Left ventricle myocardium inferior (tissue), 1 donor: ENCODE data around the gene C10orf53. TPM values are rescaled to one million over a fixed set of nuclear protein-coding genes. Genes with fewer than 3 reads are reported as not detected.

ENCODE experiments used
- DNase-seq: peaks from one replicate; pipeline ENCODE4 v3.0.0-alpha.2; 2020
- H3K27ac ChIP-seq: fragments of 200-600 bp; replicated peaks from 2 replicates; pipeline ENCODE4 v1.8.0; 2021
- H3K27me3 ChIP-seq: fragments of 200-600 bp; 2 replicates; pipeline ENCODE4 v1.8.0; 2021; ENCODE audit warnings: low read depth
- H3K36me3 ChIP-seq: fragments of 200-600 bp; 2 replicates; pipeline ENCODE4 v1.8.0; 2021
- H3K4me1 ChIP-seq: fragments of 200-600 bp; 2 replicates; pipeline ENCODE4 v1.8.0; 2021
- H3K4me3 ChIP-seq: fragments of 200-600 bp; 2 replicates; pipeline ENCODE4 v1.8.0; 2021; ENCODE audit warnings: mild to moderate bottlenecking, moderate library complexity
- H3K9me3 ChIP-seq: fragments of 200-600 bp; replicated peaks from 2 replicates; pipeline ENCODE4 v1.8.0; 2021
- intact Hi-C: fragments of 100-400 bp; cut with micrococcal nuclease; formaldehyde crosslinking; loops from one replicate; pipeline ENCODE4 v1.11.0; 2022
- total RNA-seq: library from RNA; stranded (reverse); fragmentation: NEBNext Ultra II Directional; extraction: Animal tissue kit (Norgen Biotek cat#: 25700); gene quantifications from one replicate; pipeline ENCODE4 v1.2.1, GENCODE V29; 2021
- TF ChIP-seq, protein P1 (sequence below): fragments of 200-600 bp; IDR thresholded peaks from 2 replicates; pipeline ENCODE4 v1.8.0; 2021; ENCODE audit warnings: antibody characterized with exemption, mild to moderate bottlenecking, borderline replicate concordance
- donor health status: DM: no; HTN: yes; CAD: no; lungs with severe emphysema.

C10orf53 gene
- total RNA-seq, 1 donor from 2014 or later = not detected

GRCh38 chr10:49688261-49688846 is 8.9 kb downstream of the C10orf53 start:
- H3K36me3 ChIP-seq = no peaks in the 10 kb centered on the region
- no peak overlapping the region for H3K27ac ChIP-seq
- H3K4me3 ChIP-seq = no peak overlapping the region
- DNase-seq = no peak
- intact Hi-C loops = no loop called here
- H3K4me1 ChIP-seq = no peaks in the 10 kb centered on the region
- TF ChIP-seq, protein P1, sequence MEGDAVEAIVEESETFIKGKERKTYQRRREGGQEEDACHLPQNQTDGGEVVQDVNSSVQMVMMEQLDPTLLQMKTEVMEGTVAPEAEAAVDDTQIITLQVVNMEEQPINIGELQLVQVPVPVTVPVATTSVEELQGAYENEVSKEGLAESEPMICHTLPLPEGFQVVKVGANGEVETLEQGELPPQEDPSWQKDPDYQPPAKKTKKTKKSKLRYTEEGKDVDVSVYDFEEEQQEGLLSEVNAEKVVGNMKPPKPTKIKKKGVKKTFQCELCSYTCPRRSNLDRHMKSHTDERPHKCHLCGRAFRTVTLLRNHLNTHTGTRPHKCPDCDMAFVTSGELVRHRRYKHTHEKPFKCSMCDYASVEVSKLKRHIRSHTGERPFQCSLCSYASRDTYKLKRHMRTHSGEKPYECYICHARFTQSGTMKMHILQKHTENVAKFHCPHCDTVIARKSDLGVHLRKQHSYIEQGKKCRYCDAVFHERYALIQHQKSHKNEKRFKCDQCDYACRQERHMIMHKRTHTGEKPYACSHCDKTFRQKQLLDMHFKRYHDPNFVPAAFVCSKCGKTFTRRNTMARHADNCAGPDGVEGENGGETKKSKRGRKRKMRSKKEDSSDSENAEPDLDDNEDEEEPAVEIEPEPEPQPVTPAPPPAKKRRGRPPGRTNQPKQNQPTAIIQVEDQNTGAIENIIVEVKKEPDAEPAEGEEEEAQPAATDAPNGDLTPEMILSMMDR = no peak
- H3K27me3 ChIP-seq = peaks cover 68% of the 10 kb centered on the region
- peaks cover 9% of the 10 kb centered on the region for H3K9me3 ChIP-seq

DNA sequence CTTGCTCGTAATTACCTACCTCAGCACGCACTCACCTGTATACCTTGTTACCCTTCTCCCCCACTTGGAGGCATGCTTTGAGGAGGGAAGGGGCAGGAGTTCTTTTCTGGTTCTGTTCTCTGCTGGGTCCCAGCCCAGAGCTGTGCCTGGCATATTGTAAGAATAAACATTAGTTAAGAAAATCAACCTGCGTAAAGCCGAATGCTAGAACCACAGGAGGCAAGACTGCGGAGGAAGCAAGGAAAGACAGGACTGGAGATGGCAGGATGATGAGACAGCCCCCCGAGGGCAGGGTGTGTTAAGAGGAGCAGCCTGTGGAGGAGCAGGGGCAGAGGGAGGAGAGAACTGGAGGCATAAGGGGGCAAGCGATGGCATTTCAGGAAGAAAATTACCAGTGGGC is 9.5 kb downstream of the C10orf53 start:
- intact Hi-C loops = no loop called here
- H3K9me3 ChIP-seq = peaks cover 9% of the 10 kb centered on the region
- no peak for DNase-seq
- H3K27me3 ChIP-seq = peaks cover 74% of the 10 kb centered on the region
- TF ChIP-seq, protein P1 = no peak
- no peaks in the 10 kb centered on the region for H3K36me3 ChIP-seq
- no peaks in the 10 kb centered on the region for H3K4me1 ChIP-seq
- no peak overlapping the region for H3K27ac ChIP-seq
- H3K4me3 ChIP-seq = no peak overlapping the region

- Histone ChIP-seq H3K27me3 (peaks cover 85% of the 10 kb centered on the region), H3K9me3 (peaks cover 9% of the 10 kb centered on the region), H3K4me3 (no peak overlapping the region), H3K27ac (no peak overlapping the region), H3K36me3 (no peaks in the 10 kb centered on the region), H3K4me1 (no peaks in the 10 kb centered on the region)
- no peak for DNase-seq
- TF ChIP-seq, protein P1 = no peak
- intact Hi-C loops = no loop called here
These were observed 10.5 kb downstream of the C10orf53 start for GRCh38 chr10:49689882-49690510.

DNA sequence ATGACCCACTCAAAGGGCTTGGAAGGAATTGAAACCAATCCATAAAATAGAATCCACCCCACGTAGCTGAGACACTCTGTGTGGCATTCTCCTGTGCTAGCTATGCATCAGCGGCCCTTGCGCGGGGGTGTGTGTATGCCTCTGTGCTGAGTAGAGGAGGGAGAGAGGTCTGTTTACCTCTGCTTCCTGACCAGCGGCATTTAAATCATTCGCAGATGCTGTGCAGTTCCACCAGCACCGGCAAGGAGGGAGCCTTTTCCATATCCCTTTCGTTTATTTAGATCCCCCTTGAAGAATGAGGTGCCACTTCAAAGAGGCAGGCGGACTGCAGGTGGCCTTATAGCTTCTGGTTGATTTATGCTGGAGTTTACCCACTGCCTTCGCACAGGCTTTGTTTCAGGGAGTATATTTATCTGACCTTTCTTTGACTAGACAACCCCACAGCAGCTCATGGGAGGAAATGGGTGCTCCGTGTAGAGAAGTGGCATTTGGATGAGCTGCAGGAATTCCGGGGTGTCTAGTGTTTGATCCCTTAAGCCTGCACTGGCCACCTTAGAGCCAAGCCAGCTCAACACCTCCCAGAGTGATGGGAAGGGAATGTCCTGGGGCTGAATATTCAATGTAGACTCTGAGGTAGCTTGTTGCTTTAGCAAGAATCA is 11.4 kb downstream of the C10orf53 start:
- intact Hi-C loops = no loop called here
- Histone ChIP-seq H3K9me3 (peaks cover 9% of the 10 kb centered on the region), H3K27ac (no peak overlapping the region), H3K27me3 (peaks cover 91% of the 10 kb centered on the region), H3K4me1 (no peaks in the 10 kb centered on the region), H3K36me3 (no peaks in the 10 kb centered on the region), H3K4me3 (no peak overlapping the region)
- DNase-seq = no peak
- TF ChIP-seq, protein P1 = no peak

DNA sequence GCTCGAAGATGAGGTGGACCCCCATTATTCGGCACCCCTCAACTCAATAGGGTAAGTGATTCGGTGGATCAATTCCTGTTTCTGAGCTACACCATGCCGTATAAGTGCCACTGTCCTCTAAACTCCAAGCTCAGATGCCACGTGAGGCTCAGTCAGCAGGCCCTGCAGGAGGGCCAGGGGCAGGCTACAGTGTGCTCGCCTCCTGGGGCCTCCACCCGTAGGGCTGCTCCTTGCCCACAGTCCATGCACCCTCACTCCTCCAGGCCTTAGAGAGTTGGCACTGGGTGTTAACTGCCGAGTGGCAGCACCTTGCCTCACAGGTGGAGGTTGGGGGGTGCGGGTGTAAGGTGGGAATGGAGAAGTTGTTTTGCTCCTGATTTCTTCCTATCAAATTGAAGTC is 12.1 kb downstream of the C10orf53 start:
- TF ChIP-seq, protein P1 = no peak
- Histone ChIP-seq H3K27ac (no peak overlapping the region), H3K4me1 (no peaks in the 10 kb centered on the region), H3K36me3 (no peaks in the 10 kb centered on the region), H3K27me3 (peaks cover 91% of the 10 kb centered on the region), H3K4me3 (no peak overlapping the region), H3K9me3 (peaks cover 4% of the 10 kb centered on the region)
- no peak for DNase-seq
- intact Hi-C loops = no loop called here
